Naive thymus-derived CD4-positive, alpha-beta T cell (primary cell): Measurements from ENCODE around the gene BOLA1. TPM values are rescaled to one million over a fixed set of nuclear protein-coding genes. Genes with fewer than 3 reads are reported as not detected.

Experiments used
- ATAC-seq: fragments of 150-1000 bp; cut with Tn5 transposase; 2 replicates; pipeline ENCODE4 v1.10.0; 2021; ENCODE audit warnings: mild to moderate bottlenecking, moderate library complexity
- CTCF ChIA-PET: fragments of 350-600 bp; sonication (Branson Sonifier 250); formaldehyde crosslinking; loops from one replicate; lab custom pipeline; 2021; ENCODE audit warnings: antibody characterized with exemption; lab: Charles Lee
- POLR2A ChIA-PET: fragments of 350-600 bp; sonication (Branson Sonifier 250); formaldehyde crosslinking; loops from one replicate; lab custom pipeline; 2021; ENCODE audit warnings: antibody characterized with exemption, inconsistent platforms; lab: Charles Lee
- DNase-seq, 9 donors: peaks; one replicate each; pipeline versions ENCODE4 v3.0.0 to v3.0.0-alpha.2; 2020 to 2022; ENCODE audit warnings: mixed read lengths in 1 of 9
- H3K27ac ChIP-seq: one replicate; pipeline ENCODE4 v1.7.0; 2013; ENCODE audit warnings: mild to moderate bottlenecking, low read depth, low read length, moderate library complexity
- H3K27me3 ChIP-seq, 2 donors: one replicate each; pipeline ENCODE4 v1.7.0; 2013; ENCODE audit warnings: low read length in 2 of 2, mild to moderate bottlenecking in 2 of 2, moderate library complexity in 2 of 2; ENCODE audit not compliant: control insufficient read depth in 2 of 2, insufficient read depth in 2 of 2
- H3K36me3 ChIP-seq, 3 experiments: 1 replicate in 2 of 3; 2 replicates in 1 of 3; pipeline ENCODE4 v1.7.0; 2013; ENCODE audit warnings: low read length in 3 of 3, mild to moderate bottlenecking in 3 of 3, moderate library complexity in 1 of 3; ENCODE audit not compliant: insufficient read depth in 3 of 3, control insufficient read depth in 2 of 3
- H3K4me1 ChIP-seq, 2 donors: one replicate each; pipeline ENCODE4 v1.7.0; 2013; ENCODE audit warnings: low read length in 2 of 2, mild to moderate bottlenecking in 2 of 2, moderate library complexity in 1 of 2; ENCODE audit not compliant: control insufficient read depth in 2 of 2, insufficient read depth in 2 of 2
- H3K4me3 ChIP-seq: 2 replicates; pipeline ENCODE4 v1.7.0; 2013; ENCODE audit warnings: mild to moderate bottlenecking, low read length
- H3K9me3 ChIP-seq, 3 experiments: 1 replicate in 2 of 3; 2 replicates in 1 of 3; pipeline ENCODE4 v1.7.0; 2013; ENCODE audit warnings: low read length in 3 of 3; ENCODE audit not compliant: control insufficient read depth in 2 of 3
- H3K27ac Mint-ChIP-seq, 9 donors: one replicate each; pipeline ENCODE4 v1.8.0; 2020 to 2022; ENCODE audit warnings: mixed read lengths in 9 of 9, mild to moderate bottlenecking in 8 of 9, moderate library complexity in 5 of 9, inconsistent platforms in 2 of 9
- H3K27me3 Mint-ChIP-seq, 5 donors: one replicate each; pipeline ENCODE4 v1.8.0; 2021 to 2022; ENCODE audit warnings: mixed read lengths in 5 of 5, mild to moderate bottlenecking in 1 of 5
- H3K36me3 Mint-ChIP-seq, 5 donors: one replicate each; pipeline ENCODE4 v1.8.0; 2020 to 2022; ENCODE audit warnings: mixed read lengths in 5 of 5, mild to moderate bottlenecking in 3 of 5, inconsistent platforms in 1 of 5
- H3K4me1 Mint-ChIP-seq, 7 donors: one replicate each; pipeline ENCODE4 v1.8.0; 2020 to 2022; ENCODE audit warnings: mixed read lengths in 7 of 7, mild to moderate bottlenecking in 3 of 7, inconsistent platforms in 1 of 7
- H3K4me3 Mint-ChIP-seq, 10 donors: one replicate each; pipeline ENCODE4 v1.8.0; 2020 to 2022; ENCODE audit warnings: mild to moderate bottlenecking in 10 of 10, mixed read lengths in 10 of 10, moderate library complexity in 6 of 10, inconsistent platforms in 2 of 10
- H3K9me3 Mint-ChIP-seq, 11 donors: one replicate each; pipeline ENCODE4 v1.8.0; 2020 to 2022; ENCODE audit warnings: mixed read lengths in 11 of 11, mild to moderate bottlenecking in 4 of 11, inconsistent platforms in 1 of 11, moderate library complexity in 1 of 11
- intact Hi-C, 2 donors: fragments of 100-400 bp; cut with micrococcal nuclease; formaldehyde crosslinking; loops; one replicate each; pipeline ENCODE4 v1.15.1; 2023
- polyA plus RNA-seq, 2 donors: library from polyadenylated mRNA; unstranded; fragments of 300-500 nt; fragmentation: Illumina TruSeq; gene quantifications; one replicate each; pipeline ENCODE4 v1.2.3, GENCODE V29; 2021
- total RNA-seq, 6 experiments: library from RNA in 5 of 6; stranded (reverse) in 5 of 6; gene quantifications; 1 replicate in 5 of 6; 2 replicates in 1 of 6; pipeline ENCODE4 v1.2.3 and lab custom pipeline; 2021 to 2026

The BOLA1 gene
- total and polyA plus RNA-seq, 7 experiments from 2014 or later = 7.8 to 50.9 (median 26.4) TPM

GRCh38 chr1:149926296-149926695, 26.9 kb downstream of the BOLA1 start:
- DNase-seq = no peak
- Histone ChIP-seq H3K27me3 (no peaks in the 10 kb centered on the region), H3K4me3 (peak overlapping the region; percentile 35), H3K36me3 (peaks cover 28 to 47% (median 34%) of the 10 kb centered on the region in 3 experiments), H3K4me1 (peaks cover 19 to 30% of the 10 kb centered on the region in 2 donors), H3K9me3 (no peaks in the 10 kb centered on the region), H3K27ac (no peak overlapping the region)
- H3K9me3 Mint-ChIP-seq = peaks cover 0 to 1% (median 0%) of the 10 kb centered on the region in 11 donors
- peak overlapping the region; percentile 64 to 99 (median 95) for H3K4me3 Mint-ChIP-seq
- intact Hi-C loops = loop anchor here (2.0 kb wide), 2 partner anchors 37 to 1329 kb away; partner anchors contain the start of gene PSMD4 (in 1 of the 2)
- no peak for ATAC-seq
- ChIA-PET POLR2A (interaction anchor here (1.0 to 2.5 kb wide), 3 partner anchors 25 to 81 kb away, joined by 3 to 27 read pairs (median 4); a partner anchor contains a TSS), CTCF (interaction anchor here (0.5 to 0.6 kb wide), 2 partner anchors 38 to 1174 kb away, joined by 3 read pairs; no protein-coding TSS in a partner anchor)
- H3K4me1 Mint-ChIP-seq = peaks cover 42 to 63% (median 49%) of the 10 kb centered on the region in 7 donors
- peaks cover 24 to 48% (median 39%) of the 10 kb centered on the region in 5 donors for H3K36me3 Mint-ChIP-seq
- peak overlapping the region in 8 of 9 donors; percentile 14 to 98 (median 54) for H3K27ac Mint-ChIP-seq
- H3K27me3 Mint-ChIP-seq = peaks cover 0 to 3% (median 0%) of the 10 kb centered on the region in 5 donors

- intact Hi-C loops = loop anchor here (1.0 to 2.0 kb wide), 9 partner anchors 10 to 1328 kb away; partner anchors contain the start of genes BOLA1 (in 2 of the 2), OTUD7B (in 1 of the 2), PSMD4 (in 1 of the 2) and SV2A (in 1 of the 2)
- peaks cover 0 to 1% (median 0%) of the 10 kb centered on the region in 11 donors for H3K9me3 Mint-ChIP-seq
- H3K4me1 Mint-ChIP-seq = peaks cover 44 to 65% (median 49%) of the 10 kb centered on the region in 7 donors
- Histone ChIP-seq H3K4me3 (peak overlapping the region; percentile 82), H3K4me1 (peaks cover 19 to 30% of the 10 kb centered on the region in 2 donors), H3K27me3 (no peaks in the 10 kb centered on the region), H3K27ac (peak overlapping the region; percentile 94), H3K36me3 (peaks cover 28 to 47% (median 34%) of the 10 kb centered on the region in 3 experiments), H3K9me3 (no peaks in the 10 kb centered on the region)
- ATAC-seq (no peak), DNase-seq (no peak)
- H3K36me3 Mint-ChIP-seq = peaks cover 24 to 45% (median 34%) of the 10 kb centered on the region in 5 donors
- peaks cover 0 to 11% (median 5%) of the 10 kb centered on the region in 5 donors for H3K27me3 Mint-ChIP-seq
- peak overlapping the region; percentile 96 to 99 (median 98) for H3K27ac Mint-ChIP-seq
- peak overlapping the region; percentile 91 to 99 (median 96) for H3K4me3 Mint-ChIP-seq
- CTCF ChIA-PET = no interaction called here
- POLR2A ChIA-PET = interaction anchor here (2.5 kb wide), 1 partner anchor 39 kb away, joined by 27 read pairs; a partner anchor contains a TSS
Observed at GRCh38 chr1:149927056-149927562, 27.7 kb downstream of the BOLA1 start.

- H3K9me3 Mint-ChIP-seq = peaks cover 0 to 1% (median 0%) of the 10 kb centered on the region in 11 donors
- H3K4me3 Mint-ChIP-seq = peak within 1 kb of the TSS; percentile 91 to 99 (median 96)
- ChIA-PET POLR2A (interaction anchor here (0.5 to 8.7 kb wide), 21 partner anchors 10 to 1404 kb away, joined by 3 to 174 read pairs (median 6); partner anchors contain the start of genes BOLA1 and SV2A), CTCF (no interaction called here)
- peaks cover 24 to 45% (median 35%) of the 10 kb centered on the region in 5 donors for H3K36me3 Mint-ChIP-seq
- ATAC-seq (peak; percentile 98), DNase-seq (peak; percentile 89 to 96 (median 95))
- Histone ChIP-seq H3K27ac (peak within 1 kb of the TSS; percentile 94), H3K9me3 (no peaks in the 10 kb centered on the region), H3K36me3 (peaks cover 28 to 42% (median 34%) of the 10 kb centered on the region in 3 experiments), H3K4me1 (peaks cover 19 to 30% of the 10 kb centered on the region in 2 donors), H3K4me3 (peak within 1 kb of the TSS; percentile 82), H3K27me3 (no peaks in the 10 kb centered on the region)
- peak within 1 kb of the TSS; percentile 96 to 99 (median 98) for H3K27ac Mint-ChIP-seq
- intact Hi-C loops = loop anchor here (1.0 to 2.0 kb wide), 10 partner anchors 10 to 1327 kb away; partner anchors contain the start of genes BOLA1 (in 2 of the 2), OTUD7B (in 1 of the 2), PSMD4 (in 1 of the 2) and SV2A (in 1 of the 2)
- H3K4me1 Mint-ChIP-seq = peaks cover 44 to 67% (median 49%) of the 10 kb centered on the region in 7 donors
- peaks cover 0 to 13% (median 5%) of the 10 kb centered on the region in 5 donors for H3K27me3 Mint-ChIP-seq
Observed at GRCh38 chr1:149927563-149928400, 28.4 kb downstream of the BOLA1 start, which contains the start of gene SF3B4. TSS of gene SF3B4 (minus strand) at chr1:149927803. CDS start at chr1:149927759, 44 bp downstream.

- Mint-ChIP-seq H3K27me3 (peaks cover 0 to 13% (median 5%) of the 10 kb centered on the region in 5 donors), H3K27ac (peak overlapping the region; percentile 96 to 99 (median 98)), H3K4me1 (peaks cover 41 to 67% (median 49%) of the 10 kb centered on the region in 7 donors), H3K36me3 (peaks cover 19 to 44% (median 29%) of the 10 kb centered on the region in 5 donors), H3K4me3 (peak overlapping the region; percentile 91 to 99 (median 96)), H3K9me3 (peaks cover 0 to 1% (median 0%) of the 10 kb centered on the region in 11 donors)
- Histone ChIP-seq H3K27me3 (no peaks in the 10 kb centered on the region), H3K27ac (peak overlapping the region; percentile 94), H3K4me3 (peak overlapping the region; percentile 82), H3K36me3 (peaks cover 25 to 37% (median 29%) of the 10 kb centered on the region in 3 experiments), H3K4me1 (peaks cover 19 to 30% of the 10 kb centered on the region in 2 donors), H3K9me3 (no peaks in the 10 kb centered on the region)
- no peak for ATAC-seq
- intact Hi-C loops = loop anchor here in 1 of 2 donors (1.0 kb wide), 1 partner anchor 139 kb away; the partner anchor contains the start of gene VPS45
- ChIA-PET POLR2A (interaction anchor here (0.5 to 8.7 kb wide), 20 partner anchors 9 to 1404 kb away, joined by 3 to 174 read pairs (median 6); partner anchors contain the start of genes BOLA1 and SV2A), CTCF (no interaction called here)
- no peak for DNase-seq
Observed at GRCh38 chr1:149928401-149928724, 29.0 kb downstream of the BOLA1 start.

- Mint-ChIP-seq H3K4me3 (peak overlapping the region in 2 of 10 donors; percentile 70 to 91), H3K9me3 (peaks cover 0 to 1% (median 0%) of the 10 kb centered on the region in 11 donors), H3K27me3 (peaks cover 0 to 13% (median 5%) of the 10 kb centered on the region in 5 donors), H3K27ac (peak overlapping the region in 2 of 9 donors; percentile 66 to 98), H3K36me3 (peaks cover 6 to 32% (median 15%) of the 10 kb centered on the region in 5 donors), H3K4me1 (peaks cover 27 to 58% (median 41%) of the 10 kb centered on the region in 7 donors)
- intact Hi-C loops = no loop called here
- H3K9me3 ChIP-seq = no peaks in the 10 kb centered on the region
- ChIA-PET CTCF (no interaction called here), POLR2A (interaction anchor here (0.6 to 8.7 kb wide), 6 partner anchors 11 to 306 kb away, joined by 3 to 174 read pairs (median 3); partner anchors contain the start of gene ANP32E)
- H3K27me3 ChIP-seq = no peaks in the 10 kb centered on the region
- H3K36me3 ChIP-seq = peaks cover 15 to 22% (median 16%) of the 10 kb centered on the region in 3 experiments
- H3K27ac ChIP-seq = no peak overlapping the region
- no peak overlapping the region for H3K4me3 ChIP-seq
- ATAC-seq (no peak), DNase-seq (no peak)
- H3K4me1 ChIP-seq = peaks cover 19 to 30% of the 10 kb centered on the region in 2 donors
Observed at GRCh38 chr1:149929856-149930255, 30.5 kb downstream of the BOLA1 start.
